Left renal cortex interstitium (tissue), 4 donors: Measurements from ENCODE around the gene COL24A1. TPM values are rescaled to one million over a fixed set of nuclear protein-coding genes. Genes with fewer than 3 reads are reported as not detected.
"Not testable (repeated sequence)": the region's sequence is repeated elsewhere in the genome, so short reads cannot be mapped to it uniquely, and the experiment has no call there.

Source experiments
- DNase-seq, 4 donors: peaks; one replicate each; pipeline ENCODE4 v3.0.0-alpha.2; 2013; ENCODE audit warnings: low read depth in 4 of 4, low spot score in 2 of 4, missing footprints in 1 of 4
- polyA plus RNA-seq, 4 donors: library from polyadenylated mRNA; unstranded; fragments of 120-200 nt; gene quantifications; one replicate each; pipeline ENCODE4 v1.2.1, GENCODE V29; 2013; ENCODE audit not compliant: insufficient read length in 4 of 4

The COL24A1 gene
- polyA plus RNA-seq, 4 donors: 1.6 to 2.4 (median 1.8) TPM

GRCh38 chr1:85824066-85824840, 332.3 kb downstream of the COL24A1 start:
- no peak for DNase-seq

- DNase-seq: no peak
These were observed 333.9 kb downstream of the COL24A1 start for GRCh38 chr1:85822696-85823095.

GRCh38 chr1:85818371-85818770, 338.2 kb downstream of the COL24A1 start:
- DNase-seq: no peak

GRCh38 chr1:85816606-85817005, 340.0 kb downstream of the COL24A1 start:
- DNase-seq: no peak

GRCh38 chr1:85815906-85816305, 340.7 kb downstream of the COL24A1 start:
- no peak for DNase-seq

GRCh38 chr1:85806236-85806965, 350.2 kb downstream of the COL24A1 start:
- no peak for DNase-seq

GRCh38 chr1:85801520-85801919, 355.1 kb downstream of the COL24A1 start:
- DNase-seq: no peak

- no peak for DNase-seq
These were observed 356.8 kb downstream of the COL24A1 start for GRCh38 chr1:85799737-85800136.

GRCh38 chr1:85798419-85798818, 358.2 kb downstream of the COL24A1 start:
- no peak for DNase-seq

GRCh38 chr1:85777021-85777420, 379.6 kb downstream of the COL24A1 start:
- DNase-seq: not testable (repeated sequence)

GRCh38 chr1:85762804-85763203, 393.8 kb downstream of the COL24A1 start:
- DNase-seq: no peak

GRCh38 chr1:85756864-85757263, 399.7 kb downstream of the COL24A1 start:
- DNase-seq: no peak

GRCh38 chr1:85748120-85748519, 408.5 kb downstream of the COL24A1 start:
- DNase-seq: no peak

GRCh38 chr1:85746777-85747176, 409.8 kb downstream of the COL24A1 start:
- no peak for DNase-seq

- DNase-seq: no peak
These were observed 412.8 kb downstream of the COL24A1 start for GRCh38 chr1:85743814-85744213.

GRCh38 chr1:85734931-85735330, 421.6 kb downstream of the COL24A1 start:
- DNase-seq: peak in 3 of 4 donors; percentile 5 to 63 (median 40)

- DNase-seq: no peak
These were observed 437.8 kb downstream of the COL24A1 start for GRCh38 chr1:85718678-85719340.

GRCh38 chr1:85714418-85715114, 442.0 kb downstream of the COL24A1 start:
- not testable (repeated sequence) for DNase-seq

- no peak for DNase-seq
These were observed 447.7 kb downstream of the COL24A1 start for GRCh38 chr1:85708829-85709227.

GRCh38 chr1:85707990-85708828, 448.4 kb downstream of the COL24A1 start, which contains the start of gene ZNHIT6:
Gene ZNHIT6 (minus strand): TSS chr1:85708433. CDS start chr1:85708284, 149 bp downstream.
- DNase-seq: peak; percentile 76 to 87 (median 83)
